ENCODE results near the gene NPAS3.

GRCh38 chr14:33386140-33386539, 447.5 kb downstream of the NPAS3 start:
- TF ChIP-seq HDAC6 (IDR thresholded peaks at IDR 0.05; ENCODE audit: low read depth, low read length) (no peak), BCL11A (IDR thresholded peaks at IDR 0.05; ENCODE audit: low read depth in 2 of 2, low read length in 2 of 2) (no peak), POLR2A (IDR thresholded peaks at IDR 0.05; ENCODE audit: control extremely low read depth in 1 of 2, low read depth in 2 of 2, low read length in 2 of 2) (no peak), CTCF (IDR thresholded peaks at IDR 0.05; ENCODE audit: control extremely low read depth in 1 of 3, insufficient read depth in 1 of 3, low read depth in 1 of 3, low read length in 3 of 3) (no peak), RNF2 (IDR thresholded peaks at IDR 0.05; ENCODE audit: borderline replicate concordance, low read depth, low read length, missing control alignments, poor library complexity, severe bottlenecking) (no peak), USF2 (IDR thresholded peaks at IDR 0.05; ENCODE audit: low read length) (no peak), PHF8 (conservative IDR thresholded peaks at IDR 0.05; ENCODE audit: low read depth, low read length) (no peak), ATF2 (IDR thresholded peaks at IDR 0.05; ENCODE audit: low read length) (no peak), TAF1 (IDR thresholded peaks at IDR 0.05; ENCODE audit: low read depth, low read length) (no peak)

All from H1 (cell line).